CD14-positive monocyte (primary cell): ENCODE data around the gene HNRNPM. TPM values are rescaled to one million over a fixed set of nuclear protein-coding genes. Genes with fewer than 3 reads are reported as not detected.

Experiments used
- DNase-seq, 3 donors: peaks; one replicate each; pipeline ENCODE4 v3.0.0-alpha.2; 2011 to 2022
- H2AFZ ChIP-seq: 2 replicates; pipeline ENCODE4 v1.6.0; 2012; ENCODE audit warnings: mild to moderate bottlenecking, low read depth, low read length, inconsistent platforms; ENCODE audit not compliant: insufficient read depth, poor library complexity, severe bottlenecking
- H3K27ac ChIP-seq, 2 donors: 1 replicate in 1 of 2; 2 replicates in 1 of 2; pipeline ENCODE4 v1.5.1; 2012 to 2013; ENCODE audit warnings: low read length in 2 of 2, control low read depth in 1 of 2, inconsistent platforms in 1 of 2, low read depth in 1 of 2, mild to moderate bottlenecking in 1 of 2
- H3K27me3 ChIP-seq, 2 donors: one replicate each; pipeline versions ENCODE4 v1.6.0 to v1.6.1; 2011 to 2013; ENCODE audit warnings: low read length in 2 of 2; ENCODE audit not compliant: control insufficient read depth in 2 of 2, insufficient read depth in 2 of 2
- H3K36me3 ChIP-seq, 2 donors: replicated peaks in 1 of 2; 1 replicate in 1 of 2; 2 replicates in 1 of 2; pipeline versions ENCODE4 v1.5.1 to v1.6.1; 2012 to 2013; ENCODE audit warnings: low read length in 2 of 2, control low read depth in 1 of 2, inconsistent platforms in 1 of 2, mild to moderate bottlenecking in 1 of 2; ENCODE audit not compliant: insufficient read depth in 2 of 2, control insufficient read depth in 1 of 2
- H3K4me1 ChIP-seq, 2 donors: 1 replicate in 1 of 2; 2 replicates in 1 of 2; pipeline versions ENCODE4 v1.5.1 to v1.6.1; 2012 to 2013; ENCODE audit warnings: low read length in 2 of 2, control low read depth in 1 of 2, inconsistent platforms in 1 of 2, mild to moderate bottlenecking in 1 of 2, moderate library complexity in 1 of 2; ENCODE audit not compliant: insufficient read depth in 2 of 2, control insufficient read depth in 1 of 2
- H3K4me2 ChIP-seq: replicated peaks from 2 replicates; pipeline ENCODE3; 2012; ENCODE audit warnings: low read length, moderate library complexity, mild to moderate bottlenecking; ENCODE audit not compliant: poor library complexity, severe bottlenecking; ENCODE audit errors: extremely low read depth
- H3K4me3 ChIP-seq, 3 experiments: fragments of 200-600 bp in 1 of 3; sonication (generic) in 1 of 3; replicated peaks in 1 of 3; 1 replicate in 2 of 3; 2 replicates in 1 of 3; pipeline ENCODE4 v1.5.1; 2011 to 2013; ENCODE audit warnings: low read length in 3 of 3, mild to moderate bottlenecking in 3 of 3, control low read depth in 2 of 3, low read depth in 2 of 3, inconsistent platforms in 1 of 3, moderate library complexity in 1 of 3
- H3K79me2 ChIP-seq: 2 replicates; pipeline ENCODE4 v1.6.0; 2012; ENCODE audit warnings: mild to moderate bottlenecking, control low read depth, inconsistent platforms, low read length, moderate library complexity; ENCODE audit not compliant: insufficient read depth
- H3K9ac ChIP-seq: 2 replicates; pipeline ENCODE4 v1.6.0; 2017; ENCODE audit warnings: low read length, mild to moderate bottlenecking; ENCODE audit not compliant: insufficient read depth, poor library complexity, severe bottlenecking
- H3K9me3 ChIP-seq, 2 donors: replicated peaks in 1 of 2; 1 replicate in 1 of 2; 2 replicates in 1 of 2; pipeline versions ENCODE4 v1.5.1 to v1.6.1; 2012 to 2013; ENCODE audit warnings: low read length in 2 of 2, control low read depth in 1 of 2; ENCODE audit not compliant: control insufficient read depth in 1 of 2, insufficient read depth in 1 of 2
- H4K20me1 ChIP-seq: 2 replicates; pipeline ENCODE4 v1.6.0; 2012; ENCODE audit warnings: mild to moderate bottlenecking, low read length, control low read depth, moderate library complexity; ENCODE audit not compliant: insufficient read depth
- H3K27ac Mint-ChIP-seq, 7 donors: one replicate each; pipeline ENCODE4 v1.8.0; 2020; ENCODE audit warnings: mild to moderate bottlenecking in 7 of 7, mixed read lengths in 7 of 7, moderate library complexity in 6 of 7, inconsistent platforms in 2 of 7
- H3K27me3 Mint-ChIP-seq, 3 donors: one replicate each; pipeline ENCODE4 v1.8.0; 2021 to 2022; ENCODE audit warnings: low read depth in 3 of 3, mild to moderate bottlenecking in 3 of 3, mixed read lengths in 3 of 3, moderate library complexity in 3 of 3, inconsistent platforms in 1 of 3
- H3K36me3 Mint-ChIP-seq, 2 donors: one replicate each; pipeline ENCODE4 v1.8.0; 2020; ENCODE audit warnings: mixed read lengths in 2 of 2, inconsistent platforms in 1 of 2, mild to moderate bottlenecking in 1 of 2
- H3K4me1 Mint-ChIP-seq: one replicate; pipeline ENCODE4 v1.8.0; 2020; ENCODE audit warnings: mild to moderate bottlenecking, mixed read lengths
- H3K4me3 Mint-ChIP-seq, 2 donors: one replicate each; pipeline ENCODE4 v1.8.0; 2020; ENCODE audit warnings: mild to moderate bottlenecking in 2 of 2, mixed read lengths in 2 of 2, moderate library complexity in 1 of 2
- H3K9me3 Mint-ChIP-seq, 7 donors: one replicate each; pipeline ENCODE4 v1.8.0; 2020 to 2022; ENCODE audit warnings: mixed read lengths in 7 of 7, mild to moderate bottlenecking in 6 of 7, moderate library complexity in 6 of 7, inconsistent platforms in 2 of 7
- WGBS: methylation state at CpG from one replicate; pipeline ENCODE4 v1.1.5; 2013; ENCODE audit warnings: missing lambda C conversion rate; ENCODE audit not compliant: insufficient coverage; 5-methylcytosine and 5-hydroxymethylcytosine counted together
- intact Hi-C, 2 donors: fragments of 100-400 bp; cut with micrococcal nuclease; formaldehyde crosslinking; loops; one replicate each; pipeline versions ENCODE4 v1.15.0 to v1.15.1; 2023
- polyA plus RNA-seq, 3 donors: library from polyadenylated mRNA; depleted of rRNA in 1 of 3; unstranded in 2 of 3; stranded (reverse) in 1 of 3; fragments of 300-500 nt in 2 of 3; fragments of >200 nt in 1 of 3; fragmentation: Illumina TruSeq in 2 of 3; gene quantifications; 1 replicate in 2 of 3; 2 replicates in 1 of 3; pipeline ENCODE4 v1.2.3, GENCODE V29; 2012 to 2021
- TF ChIP-seq, protein P1 (sequence below): fragments of 200-600 bp; IDR thresholded peaks from one replicate; pipeline ENCODE4 v1.8.0; 2022; ENCODE audit warnings: antibody characterized with exemption, mild to moderate bottlenecking

Gene HNRNPM
- polyA plus RNA-seq, 3 donors = 77.0 to 121 (median 116) TPM

- peaks cover 75 to 86% of the 10 kb centered on the region in 2 donors for H3K36me3 Mint-ChIP-seq
- intact Hi-C loops = no loop called here
Observed at GRCh38 chr19:8459520-8460270, 14.9 kb downstream of the HNRNPM start.

GRCh38 chr19:8460516-8461298, 15.9 kb downstream of the HNRNPM start:
- WGBS = 90% methylated on average over 2 of the region's 7 CpGs
- Mint-ChIP-seq H3K27me3 (peaks cover 0 to 3% (median 2%) of the 10 kb centered on the region in 3 donors), H3K4me3 (no peak overlapping the region), H3K27ac (peak overlapping the region in 1 of 7 donors; percentile 9), H3K9me3 (no peaks in the 10 kb centered on the region), H3K36me3 (peaks cover 77 to 86% of the 10 kb centered on the region in 2 donors), H3K4me1 (no peaks in the 10 kb centered on the region)
- no peak for DNase-seq
- H4K20me1 ChIP-seq = peaks cover 100% of the 10 kb centered on the region
- H3K4me1 ChIP-seq = no peaks in the 10 kb centered on the region
- intact Hi-C loops = no loop called here
- H3K27ac ChIP-seq = peak overlapping the region in 1 of 2 donors; percentile 29
- H3K36me3 ChIP-seq = peaks cover 68 to 100% of the 10 kb centered on the region in 2 donors
- H3K9ac ChIP-seq = no peak overlapping the region
- peaks cover 100% of the 10 kb centered on the region for H3K79me2 ChIP-seq
- TF ChIP-seq, protein P1, sequence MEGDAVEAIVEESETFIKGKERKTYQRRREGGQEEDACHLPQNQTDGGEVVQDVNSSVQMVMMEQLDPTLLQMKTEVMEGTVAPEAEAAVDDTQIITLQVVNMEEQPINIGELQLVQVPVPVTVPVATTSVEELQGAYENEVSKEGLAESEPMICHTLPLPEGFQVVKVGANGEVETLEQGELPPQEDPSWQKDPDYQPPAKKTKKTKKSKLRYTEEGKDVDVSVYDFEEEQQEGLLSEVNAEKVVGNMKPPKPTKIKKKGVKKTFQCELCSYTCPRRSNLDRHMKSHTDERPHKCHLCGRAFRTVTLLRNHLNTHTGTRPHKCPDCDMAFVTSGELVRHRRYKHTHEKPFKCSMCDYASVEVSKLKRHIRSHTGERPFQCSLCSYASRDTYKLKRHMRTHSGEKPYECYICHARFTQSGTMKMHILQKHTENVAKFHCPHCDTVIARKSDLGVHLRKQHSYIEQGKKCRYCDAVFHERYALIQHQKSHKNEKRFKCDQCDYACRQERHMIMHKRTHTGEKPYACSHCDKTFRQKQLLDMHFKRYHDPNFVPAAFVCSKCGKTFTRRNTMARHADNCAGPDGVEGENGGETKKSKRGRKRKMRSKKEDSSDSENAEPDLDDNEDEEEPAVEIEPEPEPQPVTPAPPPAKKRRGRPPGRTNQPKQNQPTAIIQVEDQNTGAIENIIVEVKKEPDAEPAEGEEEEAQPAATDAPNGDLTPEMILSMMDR = no peak
- no peak overlapping the region for H3K4me3 ChIP-seq
- no peak overlapping the region for H2AFZ ChIP-seq
- H3K4me2 ChIP-seq = no peak overlapping the region
- H3K9me3 ChIP-seq = no peaks in the 10 kb centered on the region
- H3K27me3 ChIP-seq = no peaks in the 10 kb centered on the region

More at GRCh38 chr19:8459520-8460270, 14.9 kb downstream of the HNRNPM start:
- WGBS = 86% methylated on average over 1 of the region's 6 CpGs
- Histone ChIP-seq H3K27me3 (no peaks in the 10 kb centered on the region), H3K4me1 (no peaks in the 10 kb centered on the region), H3K79me2 (peaks cover 100% of the 10 kb centered on the region), H3K36me3 (peaks cover 63 to 100% of the 10 kb centered on the region in 2 donors), H2AFZ (no peak overlapping the region), H3K27ac (no peak overlapping the region), H3K4me2 (no peak overlapping the region), H4K20me1 (peaks cover 100% of the 10 kb centered on the region), H3K9me3 (no peaks in the 10 kb centered on the region), H3K4me3 (no peak overlapping the region), H3K9ac (no peak overlapping the region)
- Mint-ChIP-seq H3K9me3 (no peaks in the 10 kb centered on the region), H3K4me1 (peaks cover 1% of the 10 kb centered on the region), H3K27ac (peak overlapping the region in 3 of 7 donors; percentile 28 to 62 (median 33)), H3K27me3 (peaks cover 0 to 3% (median 2%) of the 10 kb centered on the region in 3 donors), H3K4me3 (no peak overlapping the region)
- TF ChIP-seq, protein P1 = no peak
- no peak for DNase-seq
